Astrocyte of the cerebellum (primary cell): ENCODE results near the gene PARN.

Experiments
- DNase-seq: peaks from one replicate; pipeline ENCODE4 v3.0.0-alpha.2; 2011; ENCODE audit warnings: low read depth
- H3K4me3 ChIP-seq: 2 replicates; pipeline ENCODE4 v1.5.1; 2011; ENCODE audit warnings: mild to moderate bottlenecking, low read depth, low read length, moderate library complexity
- CTCF ChIP-seq: IDR thresholded peaks from 2 replicates; pipeline ENCODE4 v1.5.1; 2012; ENCODE audit warnings: low read length, low read depth, moderate library complexity, mild to moderate bottlenecking; ENCODE audit errors: missing control alignments
- in situ Hi-C: cut with HindIII; loops from 2 replicates; pipeline ENCODE4 v1.10.0; 2017; ENCODE audit warnings: low sequenced_read_pairs

PARN gene

GRCh38 chr16:14496786-14497185 is 133.3 kb downstream of the PARN start:
- DNase-seq, result no peak
- in situ Hi-C loops, result no loop called here
- no peak for TF ChIP-seq CTCF
- no peak overlapping the region for H3K4me3 ChIP-seq

GRCh38 chr16:14496047-14496770 is 133.9 kb downstream of the PARN start:
- in situ Hi-C loops, result no loop called here
- no peak for TF ChIP-seq CTCF
- no peak overlapping the region for H3K4me3 ChIP-seq
- no peak for DNase-seq

- in situ Hi-C loops, result no loop called here
These were observed 134.6 kb downstream of the PARN start for GRCh38 chr16:14495213-14496046.

GRCh38 chr16:14494396-14494966 is 135.6 kb downstream of the PARN start:
- H3K4me3 ChIP-seq, result no peak overlapping the region
- no peak for TF ChIP-seq CTCF
- DNase-seq, result no peak
- in situ Hi-C loops, result loop anchor here (5.0 kb wide), 1 partner anchor 47 kb away; no protein-coding TSS in a partner anchor

More at GRCh38 chr16:14495213-14496046, 134.6 kb downstream of the PARN start:
- TF ChIP-seq CTCF, result no peak
- DNase-seq, result no peak
- no peak overlapping the region for H3K4me3 ChIP-seq

GRCh38 chr16:14493791-14494190 is 136.3 kb downstream of the PARN start:
- in situ Hi-C loops, result loop anchor here (5.0 kb wide), 1 partner anchor 46 kb away; no protein-coding TSS in a partner anchor
- DNase-seq, result no peak
- H3K4me3 ChIP-seq, result no peak overlapping the region
- TF ChIP-seq CTCF, result no peak

- in situ Hi-C loops, result loop anchor here (5.0 kb wide), 1 partner anchor 45 kb away; no protein-coding TSS in a partner anchor
- H3K4me3 ChIP-seq, result no peak overlapping the region
- TF ChIP-seq CTCF, result no peak
- DNase-seq, result no peak
These were observed 137.4 kb downstream of the PARN start for GRCh38 chr16:14492614-14493013.
